Activated naive CD8-positive, alpha-beta T cell (primary cell): ENCODE results near the gene SLC17A8.
A peak's percentile ranks its signal among the peaks of the same experiment; 100 is the strongest.
"Not testable (repeated sequence)": the region's sequence is repeated elsewhere in the genome, so short reads cannot be mapped to it uniquely, and the experiment has no call there.

Experiments used
- H3K27ac Mint-ChIP-seq: one replicate; pipeline ENCODE4 v1.8.0; 2021; ENCODE audit warnings: mixed read lengths
- H3K27me3 Mint-ChIP-seq: one replicate; pipeline ENCODE4 v1.8.0; 2021; ENCODE audit warnings: mixed read lengths
- H3K36me3 Mint-ChIP-seq: one replicate; pipeline ENCODE4 v1.8.0; 2021; ENCODE audit warnings: mixed read lengths
- H3K4me1 Mint-ChIP-seq: one replicate; pipeline ENCODE4 v1.8.0; 2021; ENCODE audit warnings: low read depth, mixed read lengths
- H3K4me3 Mint-ChIP-seq: one replicate; pipeline ENCODE4 v1.8.0; 2021; ENCODE audit warnings: mild to moderate bottlenecking, mixed read lengths
- H3K9me3 Mint-ChIP-seq: one replicate; pipeline ENCODE4 v1.8.0; 2021; ENCODE audit warnings: low read depth, mixed read lengths

The SLC17A8 gene

DNA sequence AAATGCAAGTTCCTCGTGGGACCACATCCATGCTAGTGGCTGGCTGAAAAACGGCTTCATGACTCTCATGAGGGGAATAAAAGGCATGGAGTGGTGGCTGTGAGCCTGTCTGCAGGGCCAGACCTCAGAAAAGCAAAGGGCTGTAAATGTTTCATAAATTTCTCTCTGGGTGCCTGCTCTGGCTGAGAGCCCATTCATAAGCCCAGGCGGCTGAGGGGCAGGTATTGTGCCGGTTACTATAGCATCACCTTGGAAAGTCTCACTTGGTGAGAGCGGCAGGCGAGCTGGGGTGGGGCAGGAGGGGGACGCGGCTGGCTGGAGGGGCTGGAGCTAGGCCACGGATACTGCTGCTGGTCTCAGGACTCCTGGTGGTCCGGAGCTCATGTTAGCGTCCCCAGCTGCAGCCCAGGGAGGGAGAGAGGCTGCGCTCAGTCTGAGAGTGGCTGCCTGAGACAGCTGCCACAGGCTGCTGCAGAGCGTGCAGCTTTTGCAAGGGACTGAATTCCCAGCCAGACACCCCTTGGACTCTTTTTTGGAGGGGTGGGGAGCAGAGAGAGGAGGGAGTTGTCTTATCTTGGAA lies at the start of gene SLC17A8:
Gene SLC17A8 (plus strand): TSS at position 431 of the 580 bp plus-strand sequence. CDS start 318 bp downstream, outside the sequence.
- H3K4me3 Mint-ChIP-seq: no peak within 1 kb of the TSS
- H3K27me3 Mint-ChIP-seq: peaks cover 14% of the 10 kb centered on the region
- no peaks in the 10 kb centered on the region for H3K4me1 Mint-ChIP-seq
- no peak within 1 kb of the TSS for H3K27ac Mint-ChIP-seq
- H3K9me3 Mint-ChIP-seq: no peaks in the 10 kb centered on the region
- H3K36me3 Mint-ChIP-seq: no peaks in the 10 kb centered on the region

DNA sequence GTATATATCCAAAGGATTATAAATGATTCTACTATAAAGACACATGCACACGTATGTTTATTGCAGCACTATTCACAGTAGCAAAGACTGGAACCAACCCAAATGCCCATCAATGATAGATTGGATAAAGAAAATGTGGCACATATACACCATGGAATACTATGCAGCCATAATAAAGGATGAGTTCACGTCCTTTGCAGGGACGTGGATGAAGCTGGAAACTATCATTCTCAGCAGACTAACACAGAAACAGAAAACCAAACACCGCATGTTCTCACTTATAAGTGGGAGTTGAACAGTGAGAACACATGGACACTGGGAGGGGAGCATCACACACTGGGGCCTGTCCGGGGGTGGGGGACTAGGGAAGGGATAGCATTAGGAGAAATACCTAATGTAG lies 48.7 kb upstream of the SLC17A8 start:
- peaks cover 28% of the 10 kb centered on the region for H3K36me3 Mint-ChIP-seq
- H3K4me1 Mint-ChIP-seq, H3K4me3 Mint-ChIP-seq, H3K9me3 Mint-ChIP-seq, H3K27me3 Mint-ChIP-seq, H3K27ac Mint-ChIP-seq: not testable (repeated sequence)

DNA sequence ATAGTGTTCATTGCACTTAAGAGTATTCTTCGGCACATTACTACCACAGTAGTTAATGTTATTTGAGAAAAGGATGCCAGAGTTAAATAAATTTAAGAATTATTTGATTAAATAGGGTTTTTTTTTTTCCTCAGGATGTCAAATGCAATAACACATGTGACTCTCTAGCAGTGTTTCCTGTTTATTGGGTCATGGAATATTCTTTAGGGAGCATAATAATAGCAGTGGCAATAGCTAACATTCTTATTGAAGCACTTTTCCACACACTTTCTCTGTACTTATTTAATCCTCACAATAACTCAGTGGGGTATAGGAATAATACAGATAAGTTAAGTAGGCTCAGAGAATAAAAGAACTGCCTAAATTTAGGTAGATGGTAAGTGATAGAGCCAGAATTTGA lies 45.6 kb upstream of the SLC17A8 start:
- no peaks in the 10 kb centered on the region for H3K9me3 Mint-ChIP-seq
- no peak overlapping the region for H3K4me3 Mint-ChIP-seq
- H3K27me3 Mint-ChIP-seq: no peaks in the 10 kb centered on the region
- H3K4me1 Mint-ChIP-seq: no peaks in the 10 kb centered on the region
- H3K27ac Mint-ChIP-seq: no peak overlapping the region
- H3K36me3 Mint-ChIP-seq: peaks cover 17% of the 10 kb centered on the region

DNA sequence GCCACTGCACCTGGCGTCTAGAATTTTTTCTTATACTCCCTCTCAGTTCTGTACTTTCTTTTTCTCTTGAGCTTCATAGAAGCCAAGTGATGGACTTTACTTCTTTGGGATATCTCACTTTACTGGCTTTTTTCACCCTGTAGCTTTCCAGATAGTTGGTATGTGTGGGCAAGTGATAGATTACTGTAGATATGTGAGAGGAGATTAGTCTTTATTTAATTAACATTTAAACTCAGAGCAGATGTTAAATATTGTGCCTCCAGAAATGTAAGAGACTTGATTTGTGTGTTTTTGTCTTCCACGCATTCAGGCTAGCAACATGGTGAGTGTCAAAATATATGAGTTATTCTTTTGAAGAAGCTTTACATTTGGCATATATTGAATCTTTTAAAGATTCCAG lies 39.5 kb upstream of the SLC17A8 start:
- no peaks in the 10 kb centered on the region for H3K4me1 Mint-ChIP-seq
- no peak overlapping the region for H3K27ac Mint-ChIP-seq
- no peaks in the 10 kb centered on the region for H3K27me3 Mint-ChIP-seq
- no peak overlapping the region for H3K4me3 Mint-ChIP-seq
- H3K9me3 Mint-ChIP-seq: no peaks in the 10 kb centered on the region
- peaks cover 9% of the 10 kb centered on the region for H3K36me3 Mint-ChIP-seq

DNA sequence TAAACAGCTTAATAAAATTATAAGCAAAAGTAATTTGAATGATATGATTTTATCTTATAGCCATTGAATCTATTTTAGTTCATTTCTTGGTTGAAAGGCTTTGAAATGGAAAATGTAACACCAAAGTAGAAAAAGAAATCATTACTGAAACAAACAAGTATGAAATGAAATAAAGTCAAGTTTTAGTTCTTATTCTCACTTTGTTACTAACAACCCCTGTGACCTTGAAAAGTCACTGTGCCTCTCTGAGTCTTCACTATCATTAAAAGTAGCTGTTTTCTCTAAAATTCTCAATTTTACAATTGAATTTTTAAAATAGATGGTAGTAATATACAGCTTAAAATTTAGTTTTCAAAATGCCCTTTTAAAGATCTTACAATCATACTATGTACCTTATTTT lies 32.4 kb upstream of the SLC17A8 start:
- Mint-ChIP-seq H3K9me3 (no peaks in the 10 kb centered on the region), H3K4me1 (no peaks in the 10 kb centered on the region), H3K27me3 (no peaks in the 10 kb centered on the region), H3K36me3 (peaks cover 6% of the 10 kb centered on the region), H3K27ac (no peak overlapping the region), H3K4me3 (no peak overlapping the region)

DNA sequence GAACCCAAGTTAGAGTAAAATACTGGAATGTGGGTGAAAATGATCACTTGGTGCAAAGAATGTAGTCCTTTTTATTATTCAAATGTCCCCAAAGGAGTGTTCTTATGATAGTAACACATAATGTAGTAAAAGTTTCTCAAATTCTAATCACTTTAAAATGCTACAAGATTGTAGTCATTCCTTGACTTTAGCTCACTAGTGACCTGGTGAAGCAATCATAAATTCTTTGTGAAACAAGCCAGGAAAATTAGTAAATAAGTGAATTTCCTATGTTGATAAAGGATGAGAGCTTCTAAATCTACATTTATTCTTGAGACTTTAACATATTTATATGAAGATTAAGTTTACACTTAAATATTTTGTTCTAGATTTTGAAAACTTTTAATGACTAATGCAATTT lies 30.7 kb upstream of the SLC17A8 start:
- Mint-ChIP-seq H3K4me3 (no peak overlapping the region), H3K4me1 (no peaks in the 10 kb centered on the region), H3K27me3 (no peaks in the 10 kb centered on the region), H3K9me3 (no peaks in the 10 kb centered on the region), H3K36me3 (peaks cover 11% of the 10 kb centered on the region), H3K27ac (no peak overlapping the region)

DNA sequence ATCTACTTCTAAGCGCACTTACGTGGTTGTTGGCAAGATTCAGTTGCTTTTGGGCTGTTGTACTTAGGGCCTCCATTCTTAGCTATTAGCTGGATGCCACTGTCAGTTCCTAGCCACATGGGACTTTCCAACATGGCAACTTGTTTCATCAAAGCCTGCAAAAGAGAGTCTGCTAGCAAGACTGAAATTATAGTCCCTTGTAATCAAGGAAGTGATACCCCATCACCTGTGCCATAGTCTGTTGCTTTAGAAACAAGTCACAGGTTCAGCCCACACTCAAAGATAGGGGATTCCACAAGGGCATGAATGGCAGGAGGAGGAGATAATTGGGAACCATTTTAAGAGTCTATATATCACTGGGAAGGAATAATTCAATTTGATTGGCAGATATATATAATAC lies 27.1 kb upstream of the SLC17A8 start:
- Mint-ChIP-seq H3K27me3 (no peaks in the 10 kb centered on the region), H3K4me3 (no peak overlapping the region), H3K27ac (peak overlapping the region; percentile 73), H3K4me1 (no peaks in the 10 kb centered on the region), H3K9me3 (no peaks in the 10 kb centered on the region), H3K36me3 (peaks cover 9% of the 10 kb centered on the region)

DNA sequence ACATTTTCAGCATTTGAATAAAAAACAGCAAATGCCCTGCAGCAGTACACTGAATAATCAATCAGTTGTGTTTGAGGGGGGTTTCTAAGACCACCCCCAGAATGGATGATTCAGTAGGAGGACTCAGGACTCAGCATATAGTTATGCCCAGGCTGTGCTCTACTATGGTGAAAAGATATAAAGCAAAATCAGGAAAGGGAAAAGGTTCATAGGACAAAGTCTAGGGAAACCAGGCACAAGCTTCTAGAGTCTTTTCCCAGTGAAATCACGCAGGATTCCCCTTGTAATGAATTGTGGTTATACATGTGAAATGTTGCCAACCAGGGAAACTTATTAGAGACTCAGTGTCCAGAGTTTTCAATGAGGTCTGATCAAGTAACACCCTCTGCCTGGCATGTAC lies 25.0 kb upstream of the SLC17A8 start:
- H3K27me3 Mint-ChIP-seq: no peaks in the 10 kb centered on the region
- peaks cover 17% of the 10 kb centered on the region for H3K36me3 Mint-ChIP-seq
- H3K27ac Mint-ChIP-seq: no peak overlapping the region

DNA sequence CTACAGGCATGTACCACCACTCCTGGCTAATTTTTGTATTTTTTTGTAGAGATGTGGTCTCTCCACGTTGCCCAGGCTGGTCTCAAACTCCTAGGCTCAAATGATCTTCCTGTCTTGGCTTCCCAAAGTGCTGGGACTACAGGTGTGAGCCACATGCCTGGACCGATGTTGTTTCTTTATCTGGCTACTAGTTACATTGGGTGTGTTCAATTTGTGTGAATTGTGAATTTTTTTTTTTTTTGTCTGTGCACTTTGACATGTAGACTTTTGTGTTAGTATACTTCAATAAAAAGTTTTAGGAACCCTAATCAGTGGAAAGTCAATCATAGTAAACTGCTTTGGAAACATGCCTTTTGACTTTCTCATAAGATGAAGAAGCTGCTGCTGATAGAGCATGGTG lies 24.0 kb upstream of the SLC17A8 start:
- Mint-ChIP-seq H3K4me1 (no peaks in the 10 kb centered on the region), H3K9me3 (no peaks in the 10 kb centered on the region), H3K4me3 (no peak overlapping the region), H3K27ac (no peak overlapping the region), H3K27me3 (no peaks in the 10 kb centered on the region), H3K36me3 (peaks cover 18% of the 10 kb centered on the region)

More for the DNA sequence above, 25.0 kb upstream of the SLC17A8 start:
- Mint-ChIP-seq H3K4me1 (no peaks in the 10 kb centered on the region), H3K4me3 (no peak overlapping the region), H3K9me3 (no peaks in the 10 kb centered on the region)

DNA sequence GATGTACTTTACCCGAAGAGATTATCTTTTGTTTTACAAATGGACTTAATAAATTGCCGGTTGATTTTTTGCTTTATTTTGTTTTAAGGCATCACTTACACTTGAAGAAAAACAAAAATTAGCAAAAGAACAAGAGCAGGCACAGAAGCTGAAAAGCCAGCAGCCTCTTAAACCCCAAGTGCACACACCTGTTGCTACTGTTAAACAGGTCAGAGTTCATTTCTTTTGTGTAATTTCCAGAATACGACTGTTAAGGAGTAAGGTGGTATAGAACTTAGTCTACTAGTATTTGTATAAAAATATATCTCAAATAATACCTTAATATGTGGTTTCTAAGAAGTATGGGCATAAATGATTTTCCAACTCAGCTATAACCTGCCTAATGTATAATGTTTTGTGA lies 19.6 kb upstream of the SLC17A8 start:
- H3K9me3 Mint-ChIP-seq: peaks cover under 1% of the 10 kb centered on the region
- no peak overlapping the region for H3K27ac Mint-ChIP-seq
- no peaks in the 10 kb centered on the region for H3K4me1 Mint-ChIP-seq
- peaks cover 12% of the 10 kb centered on the region for H3K36me3 Mint-ChIP-seq
- H3K27me3 Mint-ChIP-seq: no peaks in the 10 kb centered on the region
- H3K4me3 Mint-ChIP-seq: no peak overlapping the region

DNA sequence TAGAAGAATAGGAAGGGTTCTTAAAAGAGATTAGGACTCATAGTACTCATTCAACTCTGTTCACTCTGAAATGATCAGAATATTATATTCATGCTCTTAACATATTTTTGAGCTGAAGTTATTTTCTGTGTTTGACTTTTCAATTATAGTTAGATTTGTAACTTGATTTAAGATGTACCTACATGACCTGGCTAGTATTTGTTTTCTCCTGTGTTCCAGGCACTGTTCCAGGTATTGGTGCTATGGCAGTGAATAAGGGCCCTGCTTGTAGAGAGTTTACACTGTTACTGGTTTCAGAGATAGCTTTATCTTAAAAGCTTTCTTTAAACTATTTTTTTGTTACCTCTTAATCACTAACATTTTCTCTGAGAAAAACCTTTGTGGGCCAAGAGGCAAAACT lies 19.1 kb upstream of the SLC17A8 start:
- peaks cover 15% of the 10 kb centered on the region for H3K36me3 Mint-ChIP-seq

DNA sequence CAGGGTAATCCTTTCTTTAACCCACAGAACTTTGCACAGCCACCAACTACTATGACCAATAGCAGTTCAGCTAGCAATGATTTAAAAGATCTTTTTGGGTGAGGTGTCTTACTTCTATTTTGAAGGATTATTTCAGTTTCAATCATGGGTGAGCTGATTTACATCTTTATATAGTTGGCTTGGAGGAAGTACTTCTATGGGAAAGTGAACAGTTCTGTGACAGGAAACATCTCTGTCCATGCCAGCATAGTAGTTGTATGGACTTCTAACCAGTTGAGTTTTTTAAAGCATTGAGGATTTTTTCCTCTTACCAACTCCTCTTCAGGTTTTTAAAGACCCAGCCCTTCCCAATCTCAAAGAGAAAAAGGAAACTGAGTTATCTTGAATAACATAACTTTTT lies 17.8 kb upstream of the SLC17A8 start:
- Mint-ChIP-seq H3K27ac (no peak overlapping the region), H3K36me3 (peaks cover 15% of the 10 kb centered on the region), H3K9me3 (peaks cover 3% of the 10 kb centered on the region), H3K27me3 (no peaks in the 10 kb centered on the region), H3K4me3 (no peak overlapping the region), H3K4me1 (no peaks in the 10 kb centered on the region)

More for the DNA sequence above, 19.1 kb upstream of the SLC17A8 start:
- peaks cover 3% of the 10 kb centered on the region for H3K9me3 Mint-ChIP-seq
- no peaks in the 10 kb centered on the region for H3K27me3 Mint-ChIP-seq
- no peak overlapping the region for H3K27ac Mint-ChIP-seq
- no peaks in the 10 kb centered on the region for H3K4me1 Mint-ChIP-seq
- no peak overlapping the region for H3K4me3 Mint-ChIP-seq

DNA sequence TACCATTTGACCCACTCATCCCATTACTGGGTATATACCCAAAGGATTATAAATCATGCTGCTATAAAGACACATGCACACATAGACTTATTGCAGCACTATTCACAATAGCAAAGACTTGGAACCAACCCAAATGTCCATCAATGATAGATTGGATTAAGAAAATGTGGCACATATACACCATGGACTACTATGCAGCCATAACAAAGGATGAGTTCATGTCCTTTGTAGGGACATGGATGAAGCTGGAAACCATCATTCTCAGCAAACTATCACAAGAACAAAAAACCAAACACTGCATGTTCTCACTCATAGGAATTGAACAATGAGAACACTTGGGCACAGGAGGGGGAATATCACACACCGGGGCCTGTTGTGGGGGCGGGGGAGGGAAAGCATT lies 14.0 kb upstream of the SLC17A8 start:
- H3K4me3 Mint-ChIP-seq, H3K27me3 Mint-ChIP-seq, H3K4me1 Mint-ChIP-seq, H3K27ac Mint-ChIP-seq, H3K9me3 Mint-ChIP-seq, H3K36me3 Mint-ChIP-seq: not testable (repeated sequence)

DNA sequence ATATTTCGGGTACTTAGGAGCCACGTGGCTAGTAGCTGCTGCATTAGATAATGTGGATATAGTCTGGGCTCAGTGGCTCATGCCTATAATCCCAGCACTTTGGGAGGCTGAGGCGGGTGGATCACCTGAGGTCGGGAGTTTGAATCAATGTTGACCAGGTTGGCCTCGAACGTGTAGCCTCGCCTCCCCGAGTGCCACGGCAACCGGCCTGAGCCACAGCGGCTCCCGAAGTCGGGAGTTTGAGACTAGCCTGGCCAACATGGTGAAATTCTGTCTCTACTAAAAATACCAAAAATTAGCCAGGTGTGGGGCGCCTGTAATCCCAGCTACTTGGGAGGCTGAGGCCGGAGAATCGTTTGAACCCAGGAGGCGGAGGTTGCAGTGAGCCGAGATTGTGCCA lies 12.5 kb upstream of the SLC17A8 start:
- not testable (repeated sequence) for H3K9me3 Mint-ChIP-seq, H3K27me3 Mint-ChIP-seq, H3K36me3 Mint-ChIP-seq, H3K27ac Mint-ChIP-seq, H3K4me3 Mint-ChIP-seq, H3K4me1 Mint-ChIP-seq

DNA sequence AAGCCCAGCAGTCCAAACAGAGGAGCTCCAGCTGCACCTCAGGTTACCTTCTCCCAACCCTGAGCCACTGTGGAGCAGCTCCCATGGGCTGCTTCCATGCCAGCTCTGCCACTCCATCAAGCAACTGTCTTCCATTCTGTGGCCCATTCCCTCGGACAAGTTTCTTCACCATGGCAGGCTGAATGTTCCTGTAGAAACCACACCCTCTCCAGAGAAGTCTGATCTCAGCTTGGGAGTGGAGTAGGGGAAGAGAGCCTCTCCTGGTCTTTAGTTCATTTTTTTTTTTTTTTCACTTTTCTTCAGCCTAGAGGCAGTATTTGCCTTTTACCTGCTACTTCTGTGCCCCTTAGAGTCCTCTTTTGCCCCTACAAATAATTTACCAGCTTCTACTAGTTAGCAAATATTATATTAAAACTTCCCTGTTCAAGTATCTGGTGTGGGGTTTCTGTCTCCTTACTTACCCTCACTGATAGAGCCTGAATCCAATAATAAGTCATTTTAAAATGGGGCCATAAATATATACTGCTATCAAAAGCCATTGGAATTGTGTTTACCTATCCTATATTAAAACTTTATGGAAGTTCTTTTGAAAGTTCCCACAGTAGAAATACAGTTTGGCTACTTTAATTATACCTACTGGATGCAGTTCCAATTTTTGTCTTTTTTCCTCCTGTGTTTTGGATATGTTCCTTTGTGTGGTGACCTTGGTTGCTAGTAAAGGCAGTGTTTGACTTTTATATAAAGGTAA lies 11.7 kb upstream of the SLC17A8 start:
- H3K9me3 Mint-ChIP-seq: peaks cover 3% of the 10 kb centered on the region
- no peaks in the 10 kb centered on the region for H3K27me3 Mint-ChIP-seq
- H3K4me1 Mint-ChIP-seq: no peaks in the 10 kb centered on the region
- no peak overlapping the region for H3K27ac Mint-ChIP-seq
- no peak overlapping the region for H3K4me3 Mint-ChIP-seq
- peaks cover 4% of the 10 kb centered on the region for H3K36me3 Mint-ChIP-seq

DNA sequence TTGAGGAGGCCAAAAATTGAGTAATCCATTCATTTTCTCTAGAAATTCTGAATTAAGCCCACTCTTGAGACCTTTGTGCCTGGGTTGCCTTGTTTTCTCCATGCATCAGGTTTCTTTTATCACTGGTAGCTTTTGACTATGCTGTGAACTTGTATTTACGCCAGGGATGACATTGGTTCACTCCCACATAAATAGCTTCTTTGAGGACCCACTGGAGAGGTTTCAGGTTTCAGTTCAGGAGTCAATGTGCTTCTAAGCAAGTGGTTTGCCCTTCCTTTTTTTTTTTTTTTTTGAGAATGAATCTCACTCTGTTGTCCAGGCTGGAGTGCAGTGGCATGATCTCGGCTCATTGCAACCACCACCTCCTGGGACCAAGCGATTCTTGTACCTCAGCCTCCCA lies 10.2 kb upstream of the SLC17A8 start:
- H3K4me1 Mint-ChIP-seq: no peaks in the 10 kb centered on the region
- H3K27me3 Mint-ChIP-seq: no peaks in the 10 kb centered on the region
- no peak overlapping the region for H3K27ac Mint-ChIP-seq
- peaks cover 4% of the 10 kb centered on the region for H3K36me3 Mint-ChIP-seq
- H3K4me3 Mint-ChIP-seq: no peak overlapping the region
- H3K9me3 Mint-ChIP-seq: peaks cover 3% of the 10 kb centered on the region
